ENCODE data around the gene EFL1. TPM values are rescaled to one million over a fixed set of nuclear protein-coding genes. Genes with fewer than 3 reads are reported as not detected.

EFL1 gene
- total RNA-seq, 2 donors from 2014 or later: 19.6 to 28.9 TPM

- Mint-ChIP-seq H3K27ac (no peak overlapping the region), H3K9me3 (no peaks in the 10 kb centered on the region), H3K36me3 (peaks cover 0 to 5% of the 10 kb centered on the region in 2 donors)
- ATAC-seq (no peak), DNase-seq (ENCODE audit: low spot score in 2 of 2) (no peak)
Measured at GRCh38 chr15:82126346-82126745, 136.2 kb downstream of the EFL1 start.

- Mint-ChIP-seq H3K27ac (peak overlapping the region; percentile 31 to 79), H3K9me3 (no peaks in the 10 kb centered on the region), H3K36me3 (peaks cover 0 to 5% of the 10 kb centered on the region in 2 donors)
- ATAC-seq: no peak
- DNase-seq (ENCODE audit: low spot score in 2 of 2): no peak
Measured at GRCh38 chr15:82124331-82125263, 137.9 kb downstream of the EFL1 start.

- no peak for ATAC-seq
- DNase-seq (ENCODE audit: low spot score in 2 of 2): no peak
- H3K36me3 Mint-ChIP-seq: peaks cover 0 to 5% of the 10 kb centered on the region in 2 donors
- H3K9me3 Mint-ChIP-seq: no peaks in the 10 kb centered on the region
- peak overlapping the region in 1 of 2 donors; percentile 47 for H3K27ac Mint-ChIP-seq
Measured at GRCh38 chr15:82122746-82123400, 139.7 kb downstream of the EFL1 start.

GRCh38 chr15:82118040-82118439 lies 144.5 kb downstream of the EFL1 start:
- no peak overlapping the region for H3K27ac Mint-ChIP-seq
- DNase-seq (ENCODE audit: low spot score in 2 of 2) (no peak), ATAC-seq (no peak)
- H3K9me3 Mint-ChIP-seq: no peaks in the 10 kb centered on the region
- H3K36me3 Mint-ChIP-seq: no peaks in the 10 kb centered on the region

GRCh38 chr15:82117296-82117695 lies 145.2 kb downstream of the EFL1 start:
- DNase-seq (ENCODE audit: low spot score in 2 of 2): no peak
- Mint-ChIP-seq H3K9me3 (no peaks in the 10 kb centered on the region), H3K27ac (no peak overlapping the region), H3K36me3 (no peaks in the 10 kb centered on the region)
- ATAC-seq: no peak

GRCh38 chr15:82114660-82115059 lies 147.9 kb downstream of the EFL1 start:
- DNase-seq (ENCODE audit: low spot score in 2 of 2) (no peak), ATAC-seq (no peak)
- Mint-ChIP-seq H3K27ac (no peak overlapping the region), H3K36me3 (no peaks in the 10 kb centered on the region), H3K9me3 (no peaks in the 10 kb centered on the region)

GRCh38 chr15:82113106-82113715 lies 149.3 kb downstream of the EFL1 start:
- ATAC-seq (no peak), DNase-seq (ENCODE audit: low spot score in 2 of 2) (no peak)
- Mint-ChIP-seq H3K36me3 (no peaks in the 10 kb centered on the region), H3K27ac (peak overlapping the region in 1 of 2 donors; percentile 73), H3K9me3 (no peaks in the 10 kb centered on the region)

- Mint-ChIP-seq H3K27ac (no peak overlapping the region), H3K36me3 (no peaks in the 10 kb centered on the region), H3K9me3 (no peaks in the 10 kb centered on the region)
- ATAC-seq (no peak), DNase-seq (ENCODE audit: low spot score in 2 of 2) (no peak)
Measured at GRCh38 chr15:82111918-82112317, 150.6 kb downstream of the EFL1 start.

GRCh38 chr15:82110144-82110543 lies 152.4 kb downstream of the EFL1 start:
- no peak for ATAC-seq

GRCh38 chr15:82108489-82109078 lies 153.9 kb downstream of the EFL1 start:
- Mint-ChIP-seq H3K27ac (peak overlapping the region in 1 of 2 donors; percentile 48), H3K36me3 (no peaks in the 10 kb centered on the region), H3K9me3 (no peaks in the 10 kb centered on the region)
- ATAC-seq (peak; percentile 88 to 96), DNase-seq (ENCODE audit: low spot score in 2 of 2) (peak; percentile 63 to 91)

More at GRCh38 chr15:82110144-82110543, 152.4 kb downstream of the EFL1 start:
- no peak for DNase-seq (ENCODE audit: low spot score in 2 of 2)
- Mint-ChIP-seq H3K36me3 (no peaks in the 10 kb centered on the region), H3K9me3 (no peaks in the 10 kb centered on the region), H3K27ac (no peak overlapping the region)

- ATAC-seq (no peak), DNase-seq (ENCODE audit: low spot score in 2 of 2) (no peak)
- Mint-ChIP-seq H3K27ac (no peak overlapping the region), H3K36me3 (no peaks in the 10 kb centered on the region), H3K9me3 (no peaks in the 10 kb centered on the region)
Measured at GRCh38 chr15:82106679-82107078, 155.9 kb downstream of the EFL1 start.

GRCh38 chr15:82105451-82106215 lies 156.9 kb downstream of the EFL1 start:
- Mint-ChIP-seq H3K9me3 (no peaks in the 10 kb centered on the region), H3K36me3 (no peaks in the 10 kb centered on the region), H3K27ac (no peak overlapping the region)
- no peak for ATAC-seq
- no peak for DNase-seq (ENCODE audit: low spot score in 2 of 2)

- H3K36me3 Mint-ChIP-seq: no peaks in the 10 kb centered on the region
- no peaks in the 10 kb centered on the region for H3K9me3 Mint-ChIP-seq
- DNase-seq (ENCODE audit: low spot score in 2 of 2) (no peak), ATAC-seq (no peak)
- H3K27ac Mint-ChIP-seq: no peak overlapping the region
Measured at GRCh38 chr15:82103468-82103867, 159.1 kb downstream of the EFL1 start.

- DNase-seq (ENCODE audit: low spot score in 2 of 2) (no peak), ATAC-seq (no peak)
- H3K27ac Mint-ChIP-seq: peak overlapping the region in 1 of 2 donors; percentile 13
- no peaks in the 10 kb centered on the region for H3K9me3 Mint-ChIP-seq
- no peaks in the 10 kb centered on the region for H3K36me3 Mint-ChIP-seq
Measured at GRCh38 chr15:82100111-82100929, 162.2 kb downstream of the EFL1 start.

GRCh38 chr15:82098674-82099073 lies 163.9 kb downstream of the EFL1 start:
- Mint-ChIP-seq H3K9me3 (no peaks in the 10 kb centered on the region), H3K36me3 (no peaks in the 10 kb centered on the region), H3K27ac (no peak overlapping the region)
- DNase-seq (ENCODE audit: low spot score in 2 of 2) (no peak), ATAC-seq (no peak)
